Urothelium cell line (cell line): ENCODE results near the gene PLPP7.
A peak's percentile ranks its signal among the peaks of the same experiment; 100 is the strongest.

Source experiments
- DNase-seq: peaks from one replicate; pipeline ENCODE4 v3.0.0; 2011; ENCODE audit warnings: low spot score, mixed read lengths
- FAIRE-seq: peaks from 2 replicates; lab custom pipeline; 2011; peaks lifted over from hg19 to GRCh38; lab: Jason Lieb, UNC

PLPP7 gene

DNA sequence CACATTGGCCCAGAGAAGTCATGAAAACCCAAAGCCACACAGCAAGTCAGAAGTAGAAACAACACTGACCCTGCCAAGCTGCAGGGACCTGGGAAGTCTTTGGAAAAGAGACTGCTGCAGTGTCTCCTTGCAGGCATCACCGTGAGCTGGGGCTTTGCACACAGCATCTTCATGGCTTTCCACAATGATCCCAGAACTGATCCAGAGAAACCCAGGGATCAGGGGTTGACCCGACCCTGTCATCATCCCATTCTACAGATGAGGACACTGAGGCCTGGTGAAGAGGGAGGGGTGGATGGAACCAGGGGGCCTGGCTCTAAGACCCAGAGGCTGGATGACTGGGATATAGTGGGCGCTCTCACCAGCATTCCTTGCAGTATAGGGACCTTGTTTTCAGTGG is 8.9 kb upstream of the PLPP7 start:
- DNase-seq = no peak
- no peak for FAIRE-seq

DNA sequence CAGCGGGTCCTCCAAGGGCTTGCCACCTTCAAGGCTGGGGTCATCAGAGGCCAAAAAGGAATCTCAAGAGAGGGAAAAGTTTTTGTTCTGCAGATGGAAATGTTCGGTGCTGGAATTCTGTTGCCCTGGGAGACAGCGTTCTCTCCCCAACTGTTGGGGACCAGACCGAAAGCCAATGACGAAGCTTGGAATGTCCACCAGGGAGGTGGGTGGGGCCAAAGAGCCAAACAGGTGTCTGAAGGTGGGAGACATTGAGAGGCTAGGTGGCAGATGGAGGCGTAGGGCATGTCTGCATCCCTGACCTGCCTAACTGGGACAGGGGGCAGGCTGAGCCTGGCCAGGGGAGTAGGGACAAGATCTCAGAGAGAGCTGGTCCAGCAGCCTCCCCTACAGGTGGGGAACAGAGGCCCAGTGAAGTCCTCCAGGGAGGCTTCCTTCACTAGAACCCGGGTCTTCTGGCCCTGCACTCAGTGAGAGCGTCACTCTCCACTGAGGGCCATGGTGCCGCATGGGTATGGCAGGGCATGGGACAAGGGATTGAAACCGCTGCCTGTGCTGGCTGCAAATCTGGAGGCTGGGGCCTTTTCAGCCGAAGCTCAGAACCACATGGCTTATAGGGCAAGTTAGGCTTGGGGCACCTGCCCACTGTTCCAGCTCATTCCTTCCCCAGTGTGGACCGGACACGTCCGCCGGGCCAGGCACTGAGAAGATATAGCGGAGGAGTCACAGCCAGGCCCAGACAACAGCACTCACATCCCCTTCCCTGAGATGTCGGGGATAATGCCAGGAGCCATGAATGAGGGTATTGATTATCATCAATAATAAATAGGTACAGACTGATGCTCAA is 8.2 kb upstream of the PLPP7 start:
- DNase-seq (no peak), FAIRE-seq (no peak)

DNA sequence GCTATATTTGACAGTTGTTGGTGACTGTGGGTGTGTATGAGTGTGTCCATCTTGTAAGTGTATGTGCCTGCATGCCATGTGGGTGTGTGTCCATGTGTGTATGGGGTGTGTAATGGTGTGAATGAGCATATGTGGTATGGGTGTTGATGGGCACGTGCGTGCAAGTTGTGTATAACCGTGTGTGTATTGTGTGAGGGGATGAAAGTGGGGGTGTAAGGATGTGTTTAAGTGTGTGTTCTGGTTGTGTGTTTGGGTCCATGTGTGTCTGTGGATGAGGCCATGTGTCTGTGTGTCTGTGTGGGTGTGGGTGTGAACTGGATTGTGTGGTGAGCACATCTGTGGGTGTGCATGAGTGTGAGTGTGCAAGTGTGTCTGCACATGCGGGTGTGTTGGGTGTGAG is 7.3 kb upstream of the PLPP7 start:
- FAIRE-seq (peak; percentile 13), DNase-seq (no peak)

DNA sequence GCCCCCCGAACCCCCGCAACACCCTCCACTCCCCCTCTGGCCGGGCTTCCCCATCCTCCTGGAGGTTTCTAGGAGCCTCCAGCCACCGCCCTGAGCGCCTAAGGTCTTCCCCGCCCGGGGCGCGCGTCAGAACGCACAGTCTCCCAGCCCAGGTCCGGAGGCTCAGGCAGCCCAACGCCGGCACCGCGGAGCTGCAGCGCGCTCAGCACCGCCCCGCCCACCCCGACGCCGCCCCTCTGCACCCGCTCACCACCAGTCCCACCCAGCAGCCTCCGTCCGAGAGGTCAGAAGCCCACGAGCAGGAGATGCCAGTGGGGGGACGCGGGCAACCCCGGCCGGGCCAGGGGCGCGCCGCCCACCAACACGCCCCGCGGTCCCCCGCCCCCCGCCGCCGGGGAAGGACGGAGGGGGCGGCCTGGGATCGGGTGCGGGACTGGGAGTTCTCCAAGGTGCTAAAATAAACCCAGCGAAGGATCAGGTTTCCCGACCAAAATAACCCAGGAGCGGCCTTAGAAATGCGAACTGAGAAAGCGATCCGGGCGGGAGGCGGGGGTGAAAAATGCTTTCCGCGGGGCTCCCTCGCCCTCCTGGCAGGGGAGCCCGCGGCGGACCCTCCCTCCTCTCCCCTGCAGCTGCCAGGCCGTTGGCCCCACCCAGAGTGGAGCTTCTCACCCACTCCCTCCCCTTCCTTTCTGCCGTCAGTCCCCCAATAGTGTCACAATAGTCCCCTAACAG is 6.7 kb upstream of the PLPP7 start:
- FAIRE-seq (no peak), DNase-seq (peak; percentile 62)

GRCh38 chr9:131284856-131285255 is 4.7 kb upstream of the PLPP7 start:
- no peak for FAIRE-seq

GRCh38 chr9:131287359-131287758 is 2.2 kb upstream of the PLPP7 start:
- FAIRE-seq (no peak), DNase-seq (no peak)

More at GRCh38 chr9:131284856-131285255, 4.7 kb upstream of the PLPP7 start:
- DNase-seq = no peak

DNA sequence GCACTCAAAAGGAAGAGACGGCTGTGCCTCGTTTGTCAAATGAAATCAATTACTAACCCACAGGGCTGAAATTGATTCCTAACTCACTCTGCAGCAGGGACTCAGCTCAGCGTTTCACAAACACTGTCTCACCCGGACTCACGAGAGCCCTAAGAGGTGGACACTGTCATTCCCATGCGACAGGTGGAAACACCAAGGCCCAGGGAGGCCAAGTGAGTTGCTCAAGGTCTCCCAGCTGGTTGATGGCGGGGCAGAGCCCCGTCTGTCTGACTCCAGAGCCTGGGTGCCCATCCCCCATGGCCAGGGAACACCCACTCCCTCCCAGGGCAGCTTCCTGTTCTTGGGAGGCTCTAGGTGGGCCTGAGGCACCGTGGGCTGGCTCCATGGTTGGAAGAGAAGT is 1.3 kb upstream of the PLPP7 start:
- FAIRE-seq = no peak
- DNase-seq = no peak

- FAIRE-seq (no peak), DNase-seq (no peak)
Observed at GRCh38 chr9:131290036-131290766, 678 bp downstream of the PLPP7 start.

GRCh38 chr9:131290767-131291370 is 1.3 kb downstream of the PLPP7 start:
- no peak for FAIRE-seq
- DNase-seq = no peak

DNA sequence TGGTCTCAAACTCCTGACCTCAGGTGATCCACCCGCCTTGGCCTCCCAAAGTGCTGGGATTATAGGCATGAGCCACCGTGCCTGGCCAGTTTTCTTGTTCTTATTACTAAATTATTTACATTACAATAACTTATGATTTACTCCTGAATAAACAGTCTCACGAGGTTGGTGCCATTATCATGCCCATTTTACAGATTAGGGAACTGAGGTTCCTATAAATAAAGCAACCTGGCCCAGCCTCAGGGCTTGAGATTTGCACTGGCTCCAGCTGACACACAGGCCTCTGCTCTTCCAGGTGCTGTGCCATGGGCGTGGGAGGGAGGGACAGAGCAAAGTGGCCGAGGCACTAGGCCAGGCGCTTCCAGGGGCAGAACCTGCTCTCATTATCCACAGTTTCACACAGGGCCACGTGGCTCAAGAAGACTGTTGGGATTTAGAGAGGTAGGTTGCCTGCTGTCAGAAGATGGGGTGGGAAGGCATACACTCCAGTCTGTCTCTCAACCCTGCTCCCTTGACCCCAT is 2.3 kb downstream of the PLPP7 start:
- FAIRE-seq (no peak), DNase-seq (no peak)

DNA sequence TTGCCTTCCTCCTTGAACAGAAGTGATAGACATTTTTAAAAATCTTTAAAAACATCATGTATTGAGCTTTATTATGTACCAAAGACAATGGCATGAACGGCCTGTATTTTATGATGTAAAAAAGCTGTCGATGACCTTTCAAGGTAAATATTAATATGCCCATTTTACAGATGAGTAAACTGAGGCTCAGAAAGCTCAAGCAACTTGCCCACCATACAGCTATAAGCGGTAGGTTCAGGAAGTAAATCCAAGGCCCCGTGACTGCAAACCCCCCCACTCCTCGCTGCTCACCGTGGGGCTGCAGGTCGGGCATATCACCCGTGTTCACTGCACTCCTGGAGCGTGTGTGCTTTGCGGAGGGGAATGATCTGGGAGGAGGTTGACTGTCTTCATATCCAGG is 3.4 kb downstream of the PLPP7 start:
- DNase-seq = no peak
- no peak for FAIRE-seq

DNA sequence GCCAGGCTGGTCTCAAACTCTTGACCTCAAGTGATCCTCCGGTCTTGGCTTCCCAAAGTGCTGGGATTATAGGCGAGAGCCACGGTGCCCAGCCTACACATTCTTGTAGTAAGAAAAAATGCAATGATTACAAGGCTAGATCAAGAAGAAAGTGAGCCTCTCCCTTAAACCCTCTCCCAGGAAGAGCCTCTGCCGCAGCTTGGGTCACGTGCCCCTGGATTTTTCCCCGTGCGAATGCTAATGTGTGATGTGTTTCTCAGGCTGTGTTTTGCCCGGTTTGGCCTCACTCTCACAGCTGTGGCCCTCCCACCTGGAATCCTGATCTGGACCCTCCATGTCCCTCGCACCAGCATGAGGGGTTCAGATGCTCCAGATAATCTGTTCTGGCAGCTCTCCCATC is 6.9 kb downstream of the PLPP7 start:
- DNase-seq (no peak), FAIRE-seq (no peak)

DNA sequence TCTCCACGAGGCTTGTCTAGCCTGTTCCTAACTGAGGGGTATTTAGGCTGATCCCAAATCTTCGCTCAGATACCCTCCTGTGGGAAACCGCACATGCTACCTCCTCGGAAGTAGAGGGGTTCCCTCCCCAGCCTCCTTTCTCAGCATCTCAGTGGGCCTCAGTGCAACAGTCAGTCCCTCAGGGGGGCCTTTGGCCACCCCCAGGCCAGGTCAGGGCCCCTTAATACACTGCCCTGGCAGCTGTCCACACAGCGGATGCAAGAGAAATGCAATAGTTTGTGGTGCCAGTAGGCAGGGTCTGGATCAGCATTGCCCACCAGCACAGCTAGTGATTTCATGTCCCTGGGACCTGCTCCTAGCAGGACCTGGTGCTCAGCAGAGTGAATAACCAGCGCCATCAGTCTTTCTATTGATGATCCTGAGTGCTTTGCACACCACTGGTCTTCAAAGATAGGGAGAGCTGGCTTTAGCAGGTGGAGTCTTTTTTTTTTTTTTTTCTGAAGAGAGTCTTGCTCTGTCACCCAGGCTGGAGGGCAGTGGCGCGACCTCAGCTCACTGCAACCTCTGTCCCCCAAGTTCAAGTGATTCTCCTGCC is 7.5 kb downstream of the PLPP7 start:
- no peak for FAIRE-seq
- DNase-seq = no peak

DNA sequence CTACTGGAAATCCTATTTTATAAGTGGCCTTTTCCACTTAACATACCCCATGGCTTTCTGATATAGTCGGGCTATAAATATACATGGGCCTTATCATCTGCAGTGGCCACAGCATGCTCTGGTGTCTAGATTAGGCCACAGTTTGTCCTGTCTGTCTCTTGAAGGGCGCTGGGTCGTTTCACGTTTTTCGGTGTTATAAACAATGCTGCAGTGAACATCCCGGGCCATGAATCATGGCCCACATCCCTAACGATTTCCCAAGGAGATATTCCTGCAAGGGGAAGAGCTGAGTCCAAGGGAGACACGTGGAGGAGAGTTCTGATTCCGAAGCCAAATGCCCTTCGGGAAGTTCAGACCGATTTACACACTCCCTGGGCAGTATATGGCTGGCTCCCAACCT is 8.4 kb downstream of the PLPP7 start:
- no peak for FAIRE-seq

GRCh38 chr9:131298341-131298740 is 8.8 kb downstream of the PLPP7 start:
- DNase-seq (no peak), FAIRE-seq (no peak)

More for the DNA sequence above, 8.4 kb downstream of the PLPP7 start:
- DNase-seq = no peak

- DNase-seq = no peak
- no peak for FAIRE-seq
Observed at GRCh38 chr9:131298816-131299215, 9.3 kb downstream of the PLPP7 start.

DNA sequence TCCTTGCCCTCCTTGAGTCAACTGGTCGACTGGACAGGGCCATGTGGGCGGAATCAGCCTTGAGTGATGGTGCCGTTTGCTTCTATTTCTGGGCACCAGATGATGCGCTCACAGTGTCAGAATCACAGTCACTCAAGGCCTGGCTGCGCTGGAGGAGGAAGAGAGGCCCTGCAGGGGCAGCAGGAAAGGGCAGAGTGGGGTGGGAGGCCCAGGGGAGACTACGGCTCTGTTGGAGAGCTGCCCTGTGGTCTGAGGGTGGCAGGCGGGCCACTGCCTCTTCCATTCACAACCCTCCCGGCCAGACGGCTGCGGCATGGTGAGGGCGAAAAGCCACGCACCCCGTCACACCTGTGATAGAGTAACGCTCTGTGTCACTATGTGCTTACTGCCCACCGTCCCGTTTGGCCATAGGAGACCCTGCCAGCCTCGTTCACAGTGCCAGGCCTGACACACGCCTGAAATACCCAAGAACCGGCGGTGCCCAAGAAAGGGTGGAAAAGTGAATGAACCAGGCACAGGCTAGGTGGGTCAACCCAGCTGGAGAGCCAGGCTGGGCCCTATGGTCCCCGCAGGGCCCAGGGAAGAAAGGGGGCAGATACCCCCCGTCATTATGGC is 9.9 kb downstream of the PLPP7 start:
- DNase-seq (no peak), FAIRE-seq (no peak)

DNA sequence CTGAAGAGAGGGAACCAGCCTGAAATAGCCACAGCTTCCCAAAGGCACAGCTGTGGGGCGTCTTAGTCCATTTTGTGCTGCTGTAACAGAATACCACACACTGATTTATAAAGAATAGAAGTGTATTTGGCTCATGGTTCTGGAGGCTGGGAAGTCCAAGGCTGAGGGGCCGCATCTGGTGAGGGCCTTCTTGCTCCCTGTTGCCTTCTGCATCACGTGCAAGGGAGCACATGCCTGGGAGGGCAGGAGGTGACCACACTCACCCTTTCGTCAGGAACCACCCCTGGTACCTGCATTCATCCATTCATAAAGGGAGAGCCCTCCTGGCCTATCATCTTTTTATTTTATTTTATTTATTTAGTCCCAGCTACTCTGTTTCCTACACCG is 10.4 kb downstream of the PLPP7 start:
- DNase-seq (no peak), FAIRE-seq (no peak)

- FAIRE-seq = no peak
Observed at GRCh38 chr9:131300444-131300843, 10.9 kb downstream of the PLPP7 start.

More at GRCh38 chr9:131300444-131300843, 10.9 kb downstream of the PLPP7 start:
- no peak for DNase-seq
